Hematopoietic multipotent progenitor cell (in vitro differentiated cells): ENCODE results near the gene MACO1. TPM values are rescaled to one million over a fixed set of nuclear protein-coding genes. Genes with fewer than 3 reads are reported as not detected.

Experiments used
- DNase-seq, 3 donors: peaks; one replicate each; pipeline ENCODE4 v3.0.0-alpha.2; 2011 to 2015; ENCODE audit warnings: low read depth in 2 of 3, low spot score in 2 of 3
- total RNA-seq: library from RNA; depleted of rRNA; stranded (reverse); fragments of >200 nt; gene quantifications from one replicate; pipeline ENCODE4 v1.2.3, GENCODE V29; 2012

MACO1 gene
- total RNA-seq, 1 donor, result 10.8 TPM

DNA sequence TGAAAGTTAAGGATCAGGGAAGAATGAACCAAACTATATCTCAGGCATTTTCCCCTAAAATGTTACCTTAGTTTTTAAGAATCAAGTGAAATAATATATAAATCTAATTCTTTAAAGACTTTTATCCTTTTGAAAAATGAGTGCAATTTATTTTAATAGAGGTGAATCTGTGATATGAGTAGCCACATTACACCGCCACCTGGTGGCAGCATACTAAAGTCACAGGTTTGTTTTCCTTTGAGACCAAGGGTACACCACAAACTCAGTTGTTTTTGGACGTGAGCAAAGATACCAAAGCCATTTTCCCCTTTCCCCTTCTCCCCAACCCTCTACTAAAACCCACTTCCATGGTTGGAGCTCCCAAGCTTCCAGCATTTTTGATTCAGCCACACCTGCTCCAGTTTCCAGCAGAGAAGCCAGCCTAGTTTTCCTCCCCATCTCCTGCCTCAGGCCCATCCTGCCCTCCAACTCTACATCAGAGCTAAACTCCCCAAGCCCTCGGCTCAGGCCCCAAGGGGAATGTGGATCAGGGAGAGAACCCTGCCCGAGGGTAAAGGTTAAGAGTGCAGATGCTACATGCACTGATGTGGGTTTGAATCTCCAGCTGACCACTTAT lies 89.9 kb downstream of the MACO1 start:
- peak; percentile 40 to 80 (median 60) for DNase-seq

DNA sequence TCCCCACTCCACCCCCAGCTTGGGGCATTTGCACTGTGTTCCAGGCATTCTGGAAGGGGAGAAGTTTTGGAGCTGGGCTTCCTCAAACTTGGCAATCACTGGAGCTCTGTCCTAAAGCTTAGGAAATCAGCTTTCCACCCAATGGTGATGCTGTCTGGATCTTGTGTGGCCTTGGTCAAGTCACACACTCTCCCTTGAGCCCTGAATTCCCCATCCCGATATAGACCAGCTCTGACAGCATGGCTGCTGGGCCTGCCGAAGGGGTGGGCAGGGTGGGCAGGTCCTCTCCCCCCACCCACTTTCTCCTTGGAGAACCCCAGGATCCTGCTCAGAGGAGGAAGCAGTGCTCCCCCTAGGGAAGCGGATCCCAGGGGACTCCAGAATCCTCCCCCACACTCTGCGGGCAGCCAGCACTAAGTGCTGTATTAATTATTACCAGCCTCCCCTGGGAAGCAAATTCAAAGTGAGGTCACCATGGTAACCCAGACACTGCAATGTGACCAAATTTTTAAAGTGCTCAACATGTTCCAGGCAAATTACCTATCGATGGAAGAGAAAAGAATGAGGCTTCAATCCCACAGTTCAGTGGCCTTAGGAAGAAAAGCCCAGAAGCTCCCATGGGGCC lies 91.4 kb downstream of the MACO1 start:
- DNase-seq, result no peak

DNA sequence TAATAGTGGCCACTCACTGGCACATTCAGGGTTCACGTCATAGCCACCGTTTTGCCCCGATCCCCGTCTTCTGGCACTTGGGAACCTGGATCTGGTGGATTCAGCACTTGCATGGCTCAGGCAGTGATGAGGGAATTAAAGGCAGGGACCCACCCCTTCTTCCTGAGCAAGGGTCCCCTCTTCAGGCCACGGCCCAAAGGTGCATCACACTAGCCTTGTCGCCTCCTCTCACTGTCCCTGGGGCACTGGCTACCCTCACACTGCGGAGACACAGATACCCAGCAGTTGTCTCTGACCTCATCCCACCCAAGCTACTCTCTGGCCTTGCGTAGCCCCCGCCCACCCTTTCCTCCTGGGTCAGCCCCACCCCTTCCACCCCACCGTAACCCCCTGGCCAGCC lies 92.8 kb downstream of the MACO1 start:
- peak in 1 of 3 donors; percentile 30 for DNase-seq

DNA sequence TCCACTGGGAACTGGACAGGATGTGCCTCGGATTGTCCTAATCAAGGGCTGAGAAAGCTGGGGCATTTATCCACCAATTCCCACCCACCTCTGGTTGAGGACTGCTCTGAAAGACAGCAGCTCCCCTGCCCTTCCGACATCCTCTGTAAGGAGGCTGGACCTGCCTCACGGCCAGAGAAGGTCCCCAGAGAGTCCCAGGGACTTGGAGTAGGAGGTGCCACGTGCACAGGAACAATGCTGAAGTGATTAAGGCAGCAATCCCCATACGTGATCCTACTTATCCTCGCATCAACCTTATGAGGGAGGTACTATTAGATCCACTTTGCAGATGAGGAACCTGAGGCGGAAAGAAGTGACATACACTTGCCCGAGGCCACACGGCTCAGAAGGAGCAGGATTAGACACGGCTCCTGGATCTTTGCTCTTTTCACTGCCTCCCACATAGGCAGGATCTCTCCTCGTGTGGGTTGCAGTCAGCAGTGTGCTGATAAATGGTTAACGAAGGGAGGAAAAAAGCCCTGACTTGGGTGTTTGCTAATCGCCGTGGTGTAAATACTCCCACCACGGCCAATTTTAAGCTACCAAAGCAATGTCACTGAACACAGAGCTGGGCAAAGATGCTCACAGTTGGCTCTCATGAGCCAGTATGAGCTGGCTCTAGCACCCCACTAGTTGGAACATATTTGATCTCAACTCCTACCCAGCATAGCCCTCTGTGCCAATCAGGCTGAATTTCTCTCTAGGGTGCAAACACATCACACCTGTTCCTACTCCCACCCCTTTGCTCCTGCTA lies 94.1 kb downstream of the MACO1 start:
- DNase-seq, result no peak

DNA sequence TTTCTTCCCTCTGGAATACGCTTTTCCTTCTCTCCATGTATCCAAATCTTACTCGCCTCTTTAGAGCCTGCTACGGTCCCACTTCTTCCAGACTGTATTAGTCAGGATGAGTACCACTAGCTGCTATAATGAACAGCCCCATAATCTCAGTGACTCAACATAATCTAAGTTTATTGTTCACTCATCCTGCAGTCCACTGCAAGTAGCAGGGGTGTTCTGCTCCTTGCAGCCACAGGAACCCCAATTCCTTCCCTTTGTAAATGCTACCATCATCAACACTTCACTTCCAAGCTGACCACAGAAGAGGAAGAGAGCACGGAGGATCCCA lies 94.6 kb downstream of the MACO1 start:
- DNase-seq, result no peak

DNA sequence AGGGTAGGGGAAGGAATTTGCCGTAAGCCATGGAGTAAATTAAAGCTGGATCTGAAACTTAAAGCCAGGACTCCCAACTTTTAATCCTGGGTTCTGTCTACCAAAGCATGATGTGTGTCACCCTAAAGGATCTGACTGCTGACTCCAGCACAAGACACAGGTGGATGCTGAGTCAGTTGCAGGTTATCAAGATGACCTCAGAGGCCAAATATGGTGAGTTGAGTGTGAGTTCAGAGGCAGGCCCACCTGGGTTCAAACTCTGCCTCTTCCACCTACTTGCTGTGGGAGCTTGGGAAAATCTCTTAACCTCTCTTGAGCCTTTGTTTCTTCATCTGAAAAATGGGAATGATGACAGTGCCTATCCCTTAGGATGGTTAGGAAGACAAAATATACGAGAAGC lies 96.1 kb downstream of the MACO1 start:
- DNase-seq, result no peak

DNA sequence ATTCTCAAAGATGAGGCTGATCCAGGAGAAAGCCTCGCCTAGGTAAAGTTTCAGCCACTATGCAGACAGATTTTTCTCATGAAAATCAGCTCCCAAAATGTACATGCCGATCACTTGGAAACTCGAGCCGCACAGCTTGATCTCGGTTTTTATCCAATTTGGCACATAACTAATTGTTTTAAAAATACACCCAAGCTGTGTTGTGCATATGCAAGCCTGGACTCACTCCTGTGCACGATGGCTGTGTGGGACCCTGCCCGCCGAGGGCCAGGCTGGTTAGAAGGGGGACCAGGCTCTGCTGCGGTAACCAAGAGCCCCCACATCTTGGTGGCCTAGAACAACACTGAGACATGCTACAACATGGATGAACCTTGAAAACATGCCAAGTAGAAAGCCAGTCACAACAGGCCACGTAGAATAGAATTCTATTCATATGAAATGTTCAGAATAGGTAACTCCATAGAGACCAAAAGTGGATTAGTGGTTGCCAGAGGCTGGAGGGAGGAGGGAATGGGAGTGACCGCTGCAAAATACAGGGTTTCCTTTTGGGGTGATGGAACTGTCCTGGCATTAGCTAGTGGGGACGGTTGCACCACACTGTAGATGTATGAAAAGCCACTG lies 96.6 kb downstream of the MACO1 start:
- no peak for DNase-seq

DNA sequence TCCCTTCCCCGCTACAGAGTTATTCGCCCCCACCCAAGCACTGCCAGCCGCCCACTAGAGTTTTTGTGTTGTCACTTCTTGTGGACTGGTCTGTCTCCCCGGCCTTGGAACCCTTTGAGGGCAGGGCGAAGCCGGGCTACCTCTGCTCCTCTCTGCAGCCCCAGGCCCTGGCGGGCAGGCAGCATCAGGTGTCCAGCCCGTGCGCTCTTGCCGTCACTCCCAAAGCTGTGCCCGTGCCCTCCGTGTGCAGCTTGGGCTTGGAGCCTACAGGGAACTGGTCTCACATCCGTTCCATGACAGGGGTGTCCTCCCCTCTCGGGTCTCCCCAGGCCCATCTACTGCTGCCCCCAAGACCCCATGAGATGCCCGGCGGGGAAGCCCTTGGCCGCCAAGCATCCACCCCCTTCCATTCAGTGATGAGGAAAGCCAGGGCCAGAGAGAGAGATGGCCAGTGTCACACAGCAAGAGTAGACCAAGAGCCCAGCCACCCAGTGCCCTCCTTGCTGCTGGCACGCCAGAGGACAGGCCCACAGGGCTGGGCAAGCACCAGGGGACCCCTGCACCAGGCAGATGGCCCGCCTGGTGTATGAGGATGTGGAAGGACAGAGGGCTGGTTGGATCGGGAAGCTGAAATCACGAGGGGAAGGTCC lies 97.4 kb downstream of the MACO1 start:
- no peak for DNase-seq

DNA sequence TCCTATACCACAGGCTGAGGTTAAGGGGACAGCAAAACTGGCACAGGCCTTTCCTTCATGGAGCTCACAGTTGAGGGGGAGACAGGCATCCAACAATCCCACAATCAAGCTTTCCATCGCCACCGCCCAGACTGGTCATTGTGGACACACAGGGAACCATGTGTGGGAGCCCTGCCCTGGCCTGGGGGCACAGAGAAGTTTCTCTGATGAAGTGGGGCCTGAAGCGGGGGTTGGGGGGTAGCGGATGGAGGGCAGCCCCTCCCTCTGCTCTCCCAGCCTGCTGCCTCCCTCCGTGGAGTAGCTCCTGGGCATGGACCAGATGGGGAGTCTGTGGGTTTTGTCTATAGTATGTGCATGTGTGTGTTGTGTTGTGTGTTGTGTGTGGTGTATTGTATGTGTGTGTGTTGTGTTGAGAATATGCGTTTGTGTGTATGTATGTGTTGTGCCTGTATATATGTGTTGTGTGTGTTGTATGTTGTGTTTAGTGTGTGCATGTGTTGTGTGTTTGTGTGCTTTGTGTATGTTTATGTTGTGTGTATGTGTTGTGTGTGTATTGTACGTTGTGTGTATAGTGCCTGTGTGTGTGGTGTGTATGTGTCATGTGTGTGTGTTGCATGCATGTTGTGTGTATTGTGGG lies 98.3 kb downstream of the MACO1 start:
- no peak for DNase-seq

DNA sequence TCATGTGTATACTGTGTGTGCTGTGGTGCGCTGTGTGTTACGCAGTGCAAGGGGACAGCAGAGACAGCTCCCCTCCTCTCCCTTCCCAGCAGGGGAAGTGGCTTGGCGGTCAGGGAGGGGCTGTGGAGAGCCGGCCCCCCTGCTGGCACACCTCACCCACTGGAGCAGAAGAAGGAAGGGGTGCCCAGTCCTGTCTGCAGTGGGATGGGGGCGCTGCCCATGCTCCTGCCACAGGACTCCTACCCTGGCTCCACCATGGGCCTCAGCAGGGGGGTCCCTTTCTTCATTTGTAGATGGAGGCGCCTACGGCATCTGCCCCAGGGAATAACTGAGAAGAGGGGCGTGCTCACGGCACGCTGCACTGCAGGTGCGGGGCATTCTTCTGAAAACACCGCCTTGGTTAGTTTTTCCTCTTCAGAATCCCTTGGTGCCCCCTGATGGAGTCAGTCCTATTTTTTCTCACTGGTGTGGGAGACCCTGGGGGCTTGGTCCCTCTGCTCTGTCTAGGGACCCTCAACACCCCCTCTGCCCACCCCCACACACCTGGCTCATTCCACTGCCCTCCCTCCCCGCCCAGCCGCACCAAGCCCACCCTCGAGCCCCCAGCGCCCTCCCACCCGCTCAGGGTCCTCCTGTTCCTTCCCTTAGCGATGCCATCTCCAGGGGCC lies 99.0 kb downstream of the MACO1 start:
- DNase-seq, result peak in 1 of 3 donors; percentile 53

DNA sequence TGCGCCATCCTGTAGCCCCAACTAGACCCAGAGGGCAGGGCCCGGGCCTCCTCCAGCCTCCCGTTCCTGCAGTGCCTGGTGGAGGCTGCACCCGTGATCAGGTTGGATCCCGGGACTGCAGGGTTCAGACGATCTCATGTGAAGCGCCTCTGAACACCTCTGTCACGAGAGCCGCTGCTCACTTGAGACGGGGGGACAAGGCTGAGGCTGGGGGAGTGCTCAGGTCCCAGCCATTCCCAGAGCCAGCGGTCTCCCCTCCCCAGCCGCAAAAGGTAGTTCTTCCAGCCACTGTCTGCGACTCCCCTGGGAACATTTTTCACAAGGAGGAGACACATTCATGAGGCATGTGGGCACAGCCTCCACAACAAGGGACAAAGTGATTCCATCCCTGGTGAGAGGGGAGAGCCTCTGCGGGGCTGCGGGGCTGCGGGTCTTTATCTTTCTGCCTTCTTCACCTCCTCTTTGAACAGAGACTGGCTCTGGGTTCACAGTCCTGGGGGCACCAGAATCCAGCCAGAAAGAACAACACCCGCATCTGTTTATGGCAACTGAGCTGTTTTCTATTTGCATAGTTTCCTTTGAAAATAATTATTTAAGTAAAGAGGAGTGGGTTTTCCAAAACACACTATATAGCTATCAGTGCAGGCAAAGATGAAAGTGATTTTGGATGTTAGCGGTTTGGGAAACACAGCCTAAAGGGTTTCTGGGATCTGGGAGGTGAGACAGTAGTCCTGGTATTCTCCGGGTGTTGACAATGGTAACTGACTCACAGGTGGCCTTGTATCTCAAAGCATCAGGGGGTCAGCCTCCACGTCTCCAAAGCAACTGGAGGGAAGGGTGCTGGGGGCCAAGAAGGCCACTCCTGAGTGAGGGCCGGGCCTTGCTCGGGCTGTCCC lies 99.7 kb downstream of the MACO1 start:
- no peak for DNase-seq

DNA sequence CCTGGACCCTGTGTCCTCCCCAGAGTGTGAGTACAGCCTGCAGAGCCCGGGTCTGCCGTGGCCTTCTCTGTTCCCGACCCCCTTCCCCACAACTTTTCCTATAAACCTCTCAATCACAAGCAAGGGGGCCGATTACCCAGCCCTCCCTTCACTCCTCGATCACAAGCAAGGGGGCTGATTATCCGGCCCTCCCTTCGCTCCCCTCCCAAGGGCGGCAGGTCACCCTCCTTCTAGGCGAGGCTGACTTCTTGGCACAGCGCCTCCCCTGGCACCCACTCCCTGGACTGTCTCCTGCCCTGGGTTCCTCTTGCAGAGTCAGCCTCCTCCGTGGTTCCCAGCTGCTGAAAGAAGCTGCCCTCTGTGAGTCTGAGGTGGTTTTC lies 100.4 kb downstream of the MACO1 start:
- DNase-seq, result no peak

DNA sequence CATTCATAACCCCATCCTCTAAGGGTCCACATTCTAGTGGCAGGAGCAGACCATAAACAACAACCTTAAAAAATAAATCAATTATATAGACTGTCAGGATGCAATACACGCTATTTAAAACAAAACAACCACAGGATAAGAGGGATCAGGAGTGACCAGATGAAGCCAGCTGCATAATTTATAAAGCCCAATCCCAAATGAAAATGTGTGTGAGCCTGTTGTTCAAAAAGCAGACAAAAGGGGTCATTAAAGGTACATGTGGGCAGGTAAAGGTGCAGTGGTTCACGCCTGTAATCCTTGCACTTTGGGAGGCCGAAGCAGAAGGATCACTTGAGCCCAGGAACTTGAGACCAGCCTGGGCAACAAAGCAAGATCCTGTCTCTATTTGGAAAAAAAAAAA lies 102.3 kb downstream of the MACO1 start:
- DNase-seq, result no peak

DNA sequence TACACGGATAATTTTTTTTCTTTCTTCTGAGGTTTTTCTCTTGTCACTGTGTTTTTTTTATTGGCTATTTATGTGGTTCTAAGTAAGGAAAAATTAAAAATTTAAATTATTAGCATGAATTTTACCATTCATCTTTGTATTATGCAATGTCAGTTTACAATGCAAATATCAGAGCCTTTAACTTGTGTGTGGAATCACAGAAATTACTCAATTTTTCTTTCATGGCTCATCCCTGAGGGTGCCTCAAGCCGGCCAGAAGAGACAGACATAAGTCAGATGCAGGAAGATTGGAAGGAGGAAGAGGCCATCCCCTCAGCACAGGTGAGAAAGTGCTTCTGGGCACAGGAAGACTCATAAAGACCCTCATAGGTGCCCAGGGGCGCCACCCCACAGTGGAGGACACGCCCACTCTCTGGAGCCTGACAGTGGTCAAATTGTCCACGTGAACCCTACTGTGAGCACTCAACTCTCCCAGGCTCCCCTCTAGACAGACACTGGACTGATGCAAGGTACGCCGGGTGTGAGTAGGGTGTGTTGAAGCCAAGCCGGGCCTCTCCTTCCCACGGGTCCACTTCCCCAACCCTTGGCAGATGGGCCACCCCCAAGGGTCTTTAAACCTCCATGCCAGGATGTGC lies 103.2 kb downstream of the MACO1 start:
- DNase-seq, result no peak

DNA sequence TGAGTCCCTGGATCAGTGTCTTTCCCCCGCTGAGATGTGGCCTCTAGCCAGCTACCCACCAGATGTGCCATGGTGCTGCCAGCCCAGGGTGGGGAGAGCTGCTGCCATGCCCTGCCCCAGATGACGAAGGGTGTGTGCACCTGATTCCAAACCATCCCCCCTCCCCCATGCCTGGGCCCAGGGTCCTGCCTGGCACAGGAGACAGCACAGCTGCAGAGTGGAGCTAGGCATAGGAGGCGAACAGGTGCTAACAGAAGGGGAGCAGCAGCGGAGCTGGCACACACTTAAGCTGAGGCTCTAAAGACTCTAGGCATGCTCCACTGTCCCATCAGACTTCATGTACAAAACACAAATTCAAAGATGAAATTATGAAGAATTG lies 103.7 kb downstream of the MACO1 start:
- DNase-seq, result no peak

DNA sequence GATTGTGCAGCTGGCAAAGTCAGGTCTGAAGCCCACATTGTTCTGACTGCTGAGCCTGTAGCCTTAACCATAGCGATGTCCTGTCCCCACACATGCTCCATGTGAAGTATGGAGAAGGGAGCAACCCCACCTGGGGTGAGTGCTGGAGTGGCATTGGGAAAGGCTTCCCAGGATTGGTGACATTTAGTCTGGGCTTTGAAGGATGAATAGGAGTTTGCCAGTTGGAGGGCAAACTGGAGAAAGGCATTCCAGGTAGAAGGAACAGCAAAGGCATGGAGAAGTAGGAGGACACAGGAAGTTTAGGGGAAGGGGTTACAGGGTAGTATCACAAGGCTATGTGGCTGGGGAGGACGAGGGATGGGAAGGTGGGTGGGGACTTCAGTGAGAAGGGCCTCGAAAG lies 105.4 kb downstream of the MACO1 start:
- DNase-seq, result no peak

DNA sequence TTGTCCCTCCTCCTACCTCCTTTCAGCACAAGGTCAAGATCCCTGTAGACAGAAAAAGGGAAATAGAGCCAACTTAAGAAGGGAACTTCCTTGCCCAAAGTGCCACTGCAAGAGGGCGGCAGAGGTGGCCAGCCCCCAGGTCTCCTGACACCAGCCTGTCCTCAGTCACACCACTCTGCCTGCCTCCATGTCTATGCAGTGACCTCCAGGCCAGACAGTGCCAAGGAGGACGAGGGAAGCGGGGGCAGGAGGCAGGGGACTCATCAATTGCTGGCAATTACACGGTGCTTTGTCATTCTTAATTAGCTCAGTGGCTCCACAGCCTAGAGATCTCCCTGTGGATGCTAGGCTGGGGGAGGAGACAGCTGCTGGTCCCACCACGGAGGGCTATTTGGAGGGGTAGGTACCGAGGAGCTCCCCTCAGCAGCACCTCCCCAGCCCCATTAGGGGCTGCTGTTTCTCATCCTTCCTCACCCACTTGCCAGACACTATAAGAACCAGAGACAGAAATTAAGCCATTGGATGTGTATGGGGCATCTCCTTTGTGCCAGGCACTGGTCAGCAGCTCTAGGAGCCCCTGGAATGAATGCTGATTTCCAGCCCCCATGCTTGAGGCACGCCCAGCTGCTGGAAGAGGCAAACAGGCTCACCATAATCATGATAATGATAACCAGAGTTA lies 106.6 kb downstream of the MACO1 start:
- DNase-seq, result no peak

DNA sequence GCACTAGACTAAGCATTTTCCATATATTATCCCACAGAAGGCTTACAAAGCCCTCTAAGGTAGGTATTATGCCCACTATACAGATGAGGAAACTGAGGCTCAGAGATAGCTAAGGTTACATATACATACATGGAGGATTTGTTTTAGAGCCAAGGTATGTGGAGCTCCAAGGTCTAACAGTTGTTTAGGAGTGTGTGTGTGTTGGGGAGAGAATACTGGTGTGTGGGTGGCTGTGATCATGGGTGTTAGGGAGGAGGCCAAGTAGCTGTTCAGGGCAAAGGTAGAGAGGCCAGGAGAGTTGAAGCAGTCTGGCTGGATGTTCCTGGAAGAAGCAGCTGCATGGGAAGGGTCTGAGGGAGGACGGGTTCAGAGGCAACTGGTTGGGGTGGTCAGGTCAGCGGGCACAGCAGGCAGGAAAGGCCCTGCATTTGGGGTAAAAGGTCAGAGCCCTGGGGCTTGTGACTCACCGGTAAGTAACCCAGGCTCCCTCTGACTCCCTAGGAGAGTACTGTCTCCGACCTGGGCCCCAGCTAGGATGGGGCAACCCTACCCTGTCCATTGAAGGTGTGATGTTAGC lies 107.6 kb downstream of the MACO1 start:
- no peak for DNase-seq
